ENCODE results near the gene NAV1.
A peak's percentile ranks its signal among the peaks of the same experiment; 100 is the strongest.
"Not testable (repeated sequence)": the region's sequence is repeated elsewhere in the genome, so short reads cannot be mapped to it uniquely, and the experiment has no call there.

The NAV1 gene

DNA sequence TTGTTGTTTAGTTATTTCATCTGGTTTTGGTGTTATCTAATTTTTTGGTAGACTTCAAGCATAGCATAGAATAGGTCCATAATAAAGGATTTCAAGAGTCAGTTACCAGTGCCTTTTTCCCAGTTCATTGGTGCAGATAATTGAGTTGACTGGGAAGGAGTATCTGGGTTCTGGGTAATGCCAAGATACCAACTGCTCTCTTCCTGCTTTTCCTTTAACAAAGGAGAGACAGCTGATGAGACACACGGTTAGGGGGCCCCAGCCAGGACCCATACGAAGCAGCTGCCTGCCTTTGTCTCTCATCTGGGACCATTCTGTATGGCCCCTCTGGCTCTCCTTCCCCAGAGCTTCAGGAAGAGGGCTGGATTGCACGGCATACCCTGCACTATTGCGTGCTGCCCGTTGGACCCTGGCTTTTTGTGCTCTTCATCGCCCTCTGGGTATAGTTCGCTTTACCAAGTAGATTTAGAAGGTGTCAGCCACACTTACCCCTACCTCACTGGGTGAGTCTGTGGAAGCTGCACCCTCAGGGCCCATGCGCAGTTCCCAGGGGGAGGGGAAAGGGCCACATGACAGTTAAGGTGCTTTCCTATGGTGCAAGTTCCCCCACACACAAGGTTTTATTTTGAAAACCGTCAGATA lies 7.0 kb downstream of the NAV1 start:
- no peak for DNase-seq

GRCh38 chr1:201549522-201549921 lies 10.6 kb downstream of the NAV1 start:
- DNase-seq = not testable (repeated sequence)

GRCh38 chr1:201551096-201551495 lies 12.2 kb downstream of the NAV1 start:
- no peak for DNase-seq

- DNase-seq = peak; percentile 59
These were observed 13.2 kb downstream of the NAV1 start for GRCh38 chr1:201551877-201552731.

- DNase-seq = no peak
These were observed 14.0 kb downstream of the NAV1 start for GRCh38 chr1:201552941-201553351.

DNA sequence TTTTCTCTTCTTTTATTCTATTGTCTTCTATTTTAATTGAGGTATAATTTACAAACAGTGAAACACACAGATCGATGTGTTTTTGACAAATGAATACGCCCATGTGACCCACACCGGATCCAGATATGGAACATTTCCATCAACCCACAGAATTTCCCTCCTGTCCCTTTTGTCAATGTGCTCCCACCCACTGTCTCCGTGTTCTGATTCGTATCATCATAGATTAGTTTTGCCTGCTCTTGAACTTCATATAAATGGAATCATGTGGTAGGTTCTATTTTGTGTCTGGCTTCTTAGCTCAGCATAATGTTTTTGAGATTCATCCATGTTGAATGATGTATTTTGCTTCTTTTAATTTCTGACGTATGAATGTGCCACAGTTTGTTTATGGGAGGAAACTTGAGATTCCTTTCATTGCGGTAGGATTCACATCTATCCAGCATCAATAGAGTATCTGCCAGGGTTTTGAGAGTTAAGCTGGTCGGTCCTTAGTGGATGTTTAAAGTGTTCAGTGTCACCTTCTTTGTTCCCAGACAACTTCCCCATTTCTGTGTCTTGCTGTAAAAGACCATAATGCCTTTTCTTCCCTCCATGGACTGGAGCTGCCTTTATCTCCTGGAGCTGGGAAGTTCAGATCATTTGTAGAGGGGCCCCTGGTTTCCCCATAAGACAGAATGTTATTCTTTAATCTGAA lies 14.7 kb downstream of the NAV1 start:
- DNase-seq = no peak

GRCh38 chr1:201554190-201554600 lies 15.3 kb downstream of the NAV1 start:
- DNase-seq = no peak

GRCh38 chr1:201554789-201555592 lies 16.1 kb downstream of the NAV1 start:
- no peak for DNase-seq

GRCh38 chr1:201555593-201555945 lies 16.6 kb downstream of the NAV1 start:
- DNase-seq = no peak

- DNase-seq = no peak
These were observed 18.1 kb downstream of the NAV1 start for GRCh38 chr1:201556841-201557571.

- DNase-seq = no peak
These were observed 18.6 kb downstream of the NAV1 start for GRCh38 chr1:201557572-201557958.

GRCh38 chr1:201559679-201560162 lies 20.8 kb downstream of the NAV1 start:
- peak; percentile 86 for DNase-seq

GRCh38 chr1:201560328-201561194 lies 21.6 kb downstream of the NAV1 start:
- DNase-seq = no peak

GRCh38 chr1:201561195-201561564 lies 22.3 kb downstream of the NAV1 start:
- no peak for DNase-seq

DNA sequence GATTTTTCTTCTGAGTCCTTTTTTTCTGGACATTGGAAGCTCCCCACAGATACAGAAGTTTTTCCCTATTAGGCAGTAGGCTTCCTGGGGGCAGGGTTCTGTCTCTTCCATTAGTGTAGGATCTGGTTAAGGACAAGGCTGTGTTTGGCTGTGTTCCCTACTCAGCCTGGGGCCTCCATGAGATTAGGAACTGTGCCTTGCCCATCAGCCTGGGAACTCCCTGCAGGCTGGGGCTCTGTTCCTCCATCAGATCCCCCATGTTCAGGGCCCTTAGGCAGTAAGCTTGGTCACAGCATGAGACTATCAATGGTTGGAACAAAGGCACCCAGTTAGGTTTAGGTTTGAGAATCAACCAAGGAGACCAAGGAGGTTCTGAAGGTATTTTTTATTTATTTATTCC lies 22.7 kb downstream of the NAV1 start:
- DNase-seq = no peak

GRCh38 chr1:201562257-201562656 lies 23.3 kb downstream of the NAV1 start:
- DNase-seq = peak; percentile 44

DNA sequence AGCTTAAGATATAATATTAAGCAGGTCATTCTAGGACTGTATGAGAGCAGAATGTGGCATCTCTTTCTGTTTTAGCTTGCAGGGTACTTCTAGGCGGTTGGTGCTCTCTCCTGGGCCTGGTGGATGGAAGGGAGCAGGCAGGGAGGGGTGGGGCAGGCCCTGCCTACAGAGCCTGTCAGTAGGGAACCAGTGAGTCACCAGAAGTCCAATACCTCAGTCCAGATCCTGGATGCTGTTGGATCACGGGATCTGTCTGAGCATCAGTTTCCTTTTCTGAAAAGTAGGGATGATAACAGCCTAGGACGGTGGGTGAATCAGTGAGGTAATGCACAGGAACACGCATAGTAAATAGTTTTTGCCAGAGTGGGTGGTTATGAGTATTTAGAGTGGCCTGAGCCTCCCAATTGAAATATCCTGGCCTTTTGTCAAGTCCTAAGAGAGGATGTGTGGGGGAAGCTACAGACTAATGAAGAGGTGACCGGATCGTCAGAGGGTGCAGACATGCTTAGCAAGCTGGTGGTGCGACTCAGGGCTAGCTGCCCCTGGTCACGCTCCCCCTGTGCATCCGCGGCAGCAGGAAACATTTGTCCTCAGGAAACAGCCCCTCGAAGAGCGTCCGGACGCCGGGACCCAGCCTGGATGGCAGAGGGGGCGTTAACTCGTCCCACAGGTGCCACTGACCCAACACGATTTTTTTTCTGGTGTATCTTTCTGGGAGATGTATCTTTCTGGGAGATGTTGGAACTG lies 23.9 kb downstream of the NAV1 start:
- DNase-seq = no peak

DNA sequence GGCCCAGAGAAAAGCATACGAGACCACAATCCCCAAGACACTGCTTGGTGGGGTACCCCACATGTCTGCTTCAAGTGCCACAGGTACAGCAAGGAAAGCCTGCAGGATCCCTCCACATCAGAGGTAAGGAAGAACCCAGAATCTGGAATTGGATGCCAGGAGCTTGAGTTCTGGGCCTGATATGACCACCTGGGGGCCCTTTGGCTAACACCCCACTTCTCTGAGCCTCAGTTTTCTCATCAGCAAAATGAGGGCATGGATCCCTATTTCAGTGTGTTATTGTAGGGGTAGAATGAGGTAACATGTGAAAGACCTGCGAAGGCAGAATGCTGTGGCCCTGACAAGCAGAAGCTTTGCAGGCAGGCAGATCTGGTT lies 24.5 kb downstream of the NAV1 start:
- no peak for DNase-seq

DNA sequence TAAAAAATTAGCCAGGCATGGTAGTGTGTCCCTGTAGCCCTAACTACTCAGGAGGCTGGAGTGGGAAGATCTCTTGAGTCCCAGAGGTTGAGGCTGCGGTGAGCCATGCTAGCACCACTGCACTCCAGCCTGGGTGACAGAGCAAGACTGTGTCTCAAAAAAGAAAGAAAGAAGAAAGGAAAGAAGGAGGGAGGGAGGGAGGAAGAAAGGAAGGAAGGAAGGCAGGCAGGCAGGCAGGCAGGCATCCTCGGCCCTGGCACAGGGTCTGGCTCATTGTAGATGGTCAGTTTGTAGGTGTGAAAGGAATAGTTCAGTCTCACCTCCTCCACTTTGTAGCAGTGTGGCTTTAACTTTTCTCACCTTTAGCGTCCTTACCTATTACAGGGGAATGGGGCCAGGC lies 25.0 kb downstream of the NAV1 start:
- no peak for DNase-seq

GRCh38 chr1:201565024-201565730 lies 26.2 kb downstream of the NAV1 start:
- DNase-seq = peak; percentile 57

Measured in right hindlimb (tissue), 1 donor.